GM19043 (cell line): ENCODE results near the gene MED12L.
"Not testable (repeated sequence)": the region's sequence is repeated elsewhere in the genome, so short reads cannot be mapped to it uniquely, and the experiment has no call there.

ENCODE experiments used
- ATAC-seq: cut with Tn5 transposase; IDR thresholded peaks from one replicate; pipeline ENCODE4 v1.9.1; 2021; ENCODE audit warnings: low read depth; ENCODE audit not compliant: unreplicated experiment

MED12L gene

GRCh38 chr3:151085227-151085888 lies at the start of gene MED12L:
Gene MED12L (plus strand): TSS chr3:151085664. CDS start chr3:151086927, 1,263 bp downstream.
- peak; percentile 53 for ATAC-seq

GRCh38 chr3:151037746-151038477 lies 47.6 kb upstream of the MED12L start:
- no peak for ATAC-seq

GRCh38 chr3:151044706-151045105 lies 40.8 kb upstream of the MED12L start:
- no peak for ATAC-seq

GRCh38 chr3:151047636-151048035 lies 37.8 kb upstream of the MED12L start:
- no peak for ATAC-seq

GRCh38 chr3:151051533-151051932 lies 33.9 kb upstream of the MED12L start:
- ATAC-seq, result no peak

- no peak for ATAC-seq
Observed at GRCh38 chr3:151052346-151052745, 33.1 kb upstream of the MED12L start.

- no peak for ATAC-seq
Observed at GRCh38 chr3:151052756-151053155, 32.7 kb upstream of the MED12L start.

GRCh38 chr3:151058740-151059139 lies 26.7 kb upstream of the MED12L start:
- no peak for ATAC-seq

GRCh38 chr3:151062611-151063010 lies 22.9 kb upstream of the MED12L start:
- ATAC-seq, result no peak

- no peak for ATAC-seq
Observed at GRCh38 chr3:151067158-151067557, 18.3 kb upstream of the MED12L start.

- not testable (repeated sequence) for ATAC-seq
Observed at GRCh38 chr3:151072842-151073241, 12.6 kb upstream of the MED12L start.

- ATAC-seq, result no peak
Observed at GRCh38 chr3:151074256-151074655, 11.2 kb upstream of the MED12L start.

- ATAC-seq, result no peak
Observed at GRCh38 chr3:151075869-151076562, 9.4 kb upstream of the MED12L start.

- no peak for ATAC-seq
Observed at GRCh38 chr3:151076626-151077025, 8.8 kb upstream of the MED12L start.

- ATAC-seq, result not testable (repeated sequence)
Observed at GRCh38 chr3:151081082-151081481, 4.4 kb upstream of the MED12L start.

- ATAC-seq, result no peak
Observed at GRCh38 chr3:151082880-151083838, 2.3 kb upstream of the MED12L start.

- ATAC-seq, result no peak
Observed at GRCh38 chr3:151084893-151085226, 604 bp upstream of the MED12L start.

- peak; percentile 1 for ATAC-seq
Observed at GRCh38 chr3:151085889-151086483, 522 bp downstream of the MED12L start.

- ATAC-seq, result peak; percentile 61
Observed at GRCh38 chr3:151086484-151087456, 1.3 kb downstream of the MED12L start.
